ENCODE data around the gene TRIB2.
"Not testable (repeated sequence)": the region's sequence is repeated elsewhere in the genome, so short reads cannot be mapped to it uniquely, and the experiment has no call there.

TRIB2 gene

GRCh38 chr2:12716282-12717190 lies at the start of gene TRIB2:
Gene TRIB2, plus strand, starts transcription at chr2:12716936. Its CDS starts 1,372 bp downstream, at chr2:12718308.
- peak; percentile 89 for DNase-seq

- DNase-seq, result no peak
Measured at GRCh38 chr2:12669036-12669435, 47.7 kb upstream of the TRIB2 start.

DNA sequence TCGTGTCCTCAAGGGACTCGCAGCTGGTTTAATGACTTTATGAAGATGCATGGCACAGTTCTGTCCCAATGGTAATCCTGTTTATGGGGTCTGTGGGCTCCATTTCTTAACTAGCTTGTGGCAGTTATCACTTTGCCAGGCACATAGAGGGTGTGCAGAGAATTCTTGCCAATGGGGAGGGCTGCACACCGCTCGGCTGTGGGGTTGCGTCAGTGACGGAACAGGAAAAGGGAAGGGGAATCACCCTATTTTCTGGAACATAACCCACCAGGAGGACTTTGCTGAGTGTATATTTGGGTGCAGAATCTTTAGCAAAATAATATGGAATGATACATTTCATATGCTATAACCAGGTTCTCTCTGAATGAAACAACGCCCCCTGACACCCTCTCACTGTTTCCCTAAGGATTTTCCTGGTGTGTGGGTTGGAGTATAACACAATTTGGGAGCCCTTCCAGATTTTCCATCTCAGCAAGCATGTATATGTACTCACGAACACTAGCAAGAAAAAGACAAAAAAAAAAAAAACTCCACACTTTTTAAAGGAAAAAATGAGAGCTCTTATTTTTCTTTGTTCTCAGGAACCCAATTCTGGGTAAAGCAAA lies 43.9 kb upstream of the TRIB2 start:
- no peak for DNase-seq

DNA sequence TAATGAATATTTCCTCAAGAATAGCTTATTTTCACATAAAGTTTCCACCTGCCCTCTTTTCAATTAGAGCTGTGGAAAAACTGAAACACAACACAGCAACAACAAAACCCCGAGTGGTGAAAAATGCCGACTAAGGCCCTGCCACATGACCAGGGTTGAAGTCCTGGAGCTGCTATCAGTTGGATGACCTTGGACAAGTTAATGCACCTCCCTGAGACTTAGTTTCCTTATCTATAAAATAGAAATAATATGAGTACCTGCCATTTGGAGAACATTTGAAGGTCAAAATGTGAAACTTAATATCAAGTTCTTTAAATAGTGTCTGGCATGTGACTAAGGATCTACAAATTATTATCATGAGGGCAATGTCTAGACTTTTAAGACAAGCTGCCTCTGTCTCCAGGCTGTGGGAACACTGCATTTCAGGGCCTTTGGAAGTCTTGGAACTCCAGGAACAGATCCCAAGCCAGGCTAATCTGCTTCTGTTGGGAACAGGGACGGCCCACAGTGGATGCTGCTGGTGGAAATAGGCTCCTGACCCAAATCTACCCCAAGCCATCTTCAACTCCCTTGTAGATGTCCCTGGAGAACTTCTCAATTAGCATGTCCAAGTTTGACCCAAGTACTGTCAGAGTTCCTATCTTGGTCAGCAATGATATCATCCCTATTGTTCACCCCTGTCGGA lies 42.0 kb upstream of the TRIB2 start:
- DNase-seq, result no peak

GRCh38 chr2:12675352-12675795 lies 41.4 kb upstream of the TRIB2 start:
- DNase-seq, result no peak

DNA sequence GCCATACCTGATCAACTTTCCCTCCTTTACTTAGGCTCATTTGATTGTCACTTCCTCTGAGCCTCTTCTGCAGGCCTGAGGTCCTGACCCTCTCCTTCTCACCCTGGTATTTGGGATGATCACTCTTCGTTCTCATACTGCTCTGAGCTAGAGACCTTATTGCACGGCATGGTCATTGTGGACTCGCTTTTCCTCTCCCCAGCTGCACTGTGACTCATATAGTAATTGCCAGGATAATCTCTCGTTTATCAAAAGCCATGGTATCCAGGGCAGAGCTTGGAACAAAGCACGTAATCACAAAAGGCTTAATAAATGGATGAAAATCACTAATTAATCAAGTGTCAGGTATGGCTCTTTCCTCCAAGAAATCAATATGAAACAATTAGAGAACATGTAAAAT lies 40.9 kb upstream of the TRIB2 start:
- DNase-seq, result no peak

DNA sequence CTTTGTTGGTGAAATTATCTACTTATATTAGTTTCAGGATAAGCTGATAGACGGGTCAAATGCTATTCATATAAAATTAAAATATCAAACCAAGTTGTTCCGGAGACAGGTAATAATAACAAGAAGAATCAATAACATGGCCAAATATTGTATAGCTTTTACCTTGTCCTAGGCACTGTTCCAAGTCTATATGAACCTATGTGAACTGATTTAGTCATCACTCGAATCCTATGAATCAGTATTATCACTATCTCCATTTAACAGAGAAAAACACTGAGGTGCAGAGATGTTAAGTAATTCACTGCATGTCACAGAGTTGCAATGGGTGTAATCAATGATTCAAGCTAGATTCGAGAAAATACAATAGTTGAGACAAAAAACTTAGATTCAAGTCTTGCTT lies 40.0 kb upstream of the TRIB2 start:
- DNase-seq, result no peak

DNA sequence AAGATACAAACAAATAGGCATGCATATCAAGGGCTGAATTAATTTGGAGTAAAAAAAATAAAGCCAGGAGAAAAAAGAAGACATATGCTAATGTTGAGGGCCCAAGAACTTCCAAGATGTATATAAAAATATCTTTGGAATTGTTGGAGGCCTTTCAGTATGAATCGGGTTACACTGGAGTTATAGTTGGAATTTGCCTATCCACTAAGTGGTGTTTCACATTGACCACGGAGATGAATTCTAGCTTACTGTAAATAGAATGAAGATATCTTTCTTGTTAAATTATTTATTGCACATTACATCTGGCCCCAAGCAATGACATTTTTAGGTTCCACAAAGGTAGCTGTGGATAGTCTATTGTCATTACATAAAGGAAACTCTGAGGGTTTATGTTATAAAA lies 38.5 kb upstream of the TRIB2 start:
- DNase-seq, result no peak

- DNase-seq, result no peak
Measured at GRCh38 chr2:12679550-12680072, 37.1 kb upstream of the TRIB2 start.

DNA sequence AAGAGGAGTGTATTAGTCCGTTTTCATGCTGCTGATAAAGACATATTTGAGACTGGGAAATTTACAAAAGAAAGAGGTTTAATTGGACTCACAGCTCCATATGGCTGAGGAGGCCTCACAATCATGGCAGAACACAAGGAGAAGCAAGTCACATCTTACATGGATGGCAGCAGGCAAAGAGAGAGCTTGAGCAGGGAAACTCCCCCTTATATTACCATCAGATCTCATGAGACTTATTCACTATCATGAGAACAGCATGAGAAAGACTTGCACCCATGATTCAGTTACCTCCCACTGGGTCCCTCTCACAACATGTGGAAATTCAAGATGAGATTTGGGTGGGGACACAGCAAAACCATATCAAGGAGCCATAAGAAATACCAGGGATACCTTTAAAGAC lies 36.6 kb upstream of the TRIB2 start:
- DNase-seq, result not testable (repeated sequence)

GRCh38 chr2:12682017-12682416 lies 34.7 kb upstream of the TRIB2 start:
- DNase-seq, result no peak

DNA sequence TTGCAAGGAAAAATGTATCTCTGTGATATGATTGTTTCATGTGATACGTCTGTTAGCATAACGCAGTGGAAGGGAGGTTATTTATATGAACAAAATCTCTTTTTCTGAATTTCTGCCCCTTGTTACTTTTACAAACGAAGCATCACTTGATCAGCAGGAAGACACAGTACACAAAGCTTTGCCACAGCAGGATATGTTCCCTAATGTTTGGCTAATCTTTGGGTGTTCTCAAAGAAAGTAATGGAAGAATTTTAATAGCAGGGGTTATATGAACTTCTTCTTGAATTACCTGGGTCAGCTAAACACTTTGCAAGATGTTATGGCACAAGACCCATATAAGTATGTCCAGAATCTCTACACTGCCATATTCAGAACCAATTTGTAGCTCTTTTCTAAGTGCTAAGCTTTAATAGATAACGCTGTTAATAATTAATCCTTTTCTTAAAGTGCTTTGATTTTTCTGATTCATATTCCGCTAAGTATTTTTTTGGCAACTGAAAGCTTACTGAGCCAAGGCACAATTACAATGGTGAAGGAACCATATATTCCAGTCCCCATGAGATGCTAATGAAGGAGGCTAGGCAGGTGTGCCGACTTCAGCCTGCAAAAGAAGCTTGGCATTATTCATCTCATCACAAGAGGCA lies 33.2 kb upstream of the TRIB2 start:
- DNase-seq, result no peak

DNA sequence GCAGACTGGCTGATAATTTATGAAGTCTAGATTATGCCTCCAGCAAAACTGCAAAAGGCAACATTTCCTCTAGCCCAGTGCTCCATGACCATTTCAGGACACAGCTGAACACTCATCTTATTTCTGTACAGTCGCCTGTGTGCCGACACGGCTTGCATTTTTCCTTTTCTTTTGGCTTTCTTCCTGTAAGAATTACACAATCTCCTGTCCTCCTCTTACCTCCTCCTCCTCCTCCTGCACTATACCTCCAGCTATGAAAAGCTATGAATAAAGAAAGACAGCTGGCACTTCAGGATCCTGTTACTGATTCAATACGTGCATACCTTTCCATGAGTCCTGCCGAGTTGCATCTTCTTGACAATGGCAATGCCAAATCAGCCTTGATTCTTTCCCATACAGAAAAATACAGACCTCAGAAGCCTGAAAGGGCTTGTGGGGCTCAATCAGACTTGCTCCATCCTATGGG lies 32.2 kb upstream of the TRIB2 start:
- no peak for DNase-seq

- DNase-seq, result no peak
Measured at GRCh38 chr2:12685145-12685544, 31.6 kb upstream of the TRIB2 start.

DNA sequence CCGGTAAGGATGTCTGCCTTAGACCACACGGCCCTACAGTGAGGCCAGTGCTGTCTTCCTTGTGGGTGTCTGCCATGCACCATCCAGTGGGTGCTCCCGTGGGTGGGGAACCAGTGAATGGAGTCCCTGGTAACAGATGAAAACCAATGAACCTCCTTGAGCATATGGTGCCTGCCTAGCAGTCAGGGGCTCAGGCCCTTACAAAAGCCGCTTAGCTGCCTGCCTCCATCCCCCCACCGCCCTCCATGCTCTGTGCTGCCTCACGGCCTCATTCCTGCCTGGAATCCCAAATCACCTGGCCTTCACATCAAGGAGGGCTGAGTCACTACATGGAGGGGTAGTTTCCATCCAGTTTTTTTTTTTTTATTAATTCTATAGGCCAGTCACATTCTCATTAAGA lies 30.8 kb upstream of the TRIB2 start:
- DNase-seq, result no peak

DNA sequence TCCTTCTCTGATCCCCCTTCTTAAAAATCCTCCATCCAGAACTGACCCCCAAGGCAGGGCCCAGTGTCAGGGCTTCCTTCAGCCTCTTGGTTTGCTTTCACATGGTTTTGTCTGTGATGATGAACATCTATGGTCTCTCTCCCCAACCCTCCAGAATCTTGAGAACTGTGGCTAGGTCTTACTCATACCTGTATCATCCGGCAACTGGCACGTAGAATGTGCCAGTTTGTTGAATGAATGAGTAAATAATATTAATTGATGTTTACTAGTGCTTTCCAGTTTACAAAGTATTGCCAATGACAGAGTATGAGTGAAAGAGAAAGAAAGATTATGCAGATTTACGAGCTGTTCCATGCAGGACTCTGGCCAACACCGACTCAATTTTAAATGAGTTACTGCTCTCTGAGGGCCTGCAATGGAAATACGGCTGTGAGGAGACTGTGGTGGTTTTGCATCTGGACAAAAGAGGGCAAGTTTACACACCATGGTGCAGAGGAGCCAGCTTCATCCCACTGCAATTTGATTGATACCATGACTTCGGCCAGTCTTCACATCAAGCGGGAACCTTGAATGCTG lies 29.9 kb upstream of the TRIB2 start:
- DNase-seq, result no peak

GRCh38 chr2:12688091-12688490 lies 28.6 kb upstream of the TRIB2 start:
- no peak for DNase-seq

DNA sequence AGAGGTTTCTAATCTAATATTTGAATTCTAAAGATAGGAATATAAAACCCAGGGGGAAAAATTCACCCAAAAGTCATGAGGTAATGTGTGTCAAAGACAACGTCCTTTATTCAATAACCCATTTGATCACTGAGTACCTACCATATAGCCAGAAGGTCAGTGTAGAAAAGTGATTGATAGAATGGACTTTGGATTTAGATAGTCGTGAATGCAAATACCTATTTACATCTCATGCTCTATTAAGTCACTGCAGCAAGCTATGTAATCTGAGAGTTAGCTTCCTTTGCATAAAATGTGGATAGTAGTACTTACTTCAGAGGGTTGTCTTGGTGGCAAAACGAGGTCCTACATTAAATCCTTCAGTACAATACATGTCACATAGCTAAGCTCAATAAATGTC lies 27.8 kb upstream of the TRIB2 start:
- no peak for DNase-seq

GRCh38 chr2:12693509-12693908 lies 23.2 kb upstream of the TRIB2 start:
- DNase-seq, result no peak

DNA sequence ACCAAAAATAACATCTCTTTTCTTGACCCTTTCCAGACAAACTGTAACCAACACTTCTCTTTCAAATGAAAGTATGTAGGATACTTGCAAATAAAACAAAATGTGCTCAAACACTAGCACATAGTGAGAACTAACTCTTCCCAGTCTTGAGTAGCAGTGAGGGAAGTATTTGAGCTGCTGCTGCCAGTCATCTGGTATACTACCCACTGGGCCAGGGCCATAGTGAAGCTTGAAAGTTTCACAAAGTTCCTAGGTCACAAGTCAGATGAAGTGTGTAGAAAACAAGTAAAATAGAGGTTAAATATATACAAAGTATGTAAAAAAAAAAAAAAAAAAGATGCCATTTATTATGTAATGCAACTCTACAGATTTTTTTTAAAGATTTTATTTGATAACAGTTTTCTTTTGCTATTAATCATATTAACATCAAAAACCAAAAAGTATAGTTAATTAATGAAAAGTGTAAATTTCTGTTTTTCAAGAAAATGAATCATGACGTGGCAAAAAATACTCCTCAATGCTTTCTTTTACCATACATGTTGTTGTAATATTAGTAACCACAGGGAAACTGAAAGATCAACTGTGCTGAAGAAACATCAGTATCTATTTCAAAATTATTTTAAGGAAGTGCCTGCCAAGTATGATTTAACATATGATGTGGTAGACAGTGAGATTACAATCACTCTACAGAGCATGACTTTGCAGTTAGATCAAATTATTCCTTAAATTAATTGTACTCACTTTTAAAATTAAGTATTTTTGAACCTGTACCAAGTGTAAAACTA lies 21.6 kb upstream of the TRIB2 start:
- DNase-seq, result no peak

- no peak for DNase-seq
Measured at GRCh38 chr2:12697617-12698016, 19.1 kb upstream of the TRIB2 start.

DNA sequence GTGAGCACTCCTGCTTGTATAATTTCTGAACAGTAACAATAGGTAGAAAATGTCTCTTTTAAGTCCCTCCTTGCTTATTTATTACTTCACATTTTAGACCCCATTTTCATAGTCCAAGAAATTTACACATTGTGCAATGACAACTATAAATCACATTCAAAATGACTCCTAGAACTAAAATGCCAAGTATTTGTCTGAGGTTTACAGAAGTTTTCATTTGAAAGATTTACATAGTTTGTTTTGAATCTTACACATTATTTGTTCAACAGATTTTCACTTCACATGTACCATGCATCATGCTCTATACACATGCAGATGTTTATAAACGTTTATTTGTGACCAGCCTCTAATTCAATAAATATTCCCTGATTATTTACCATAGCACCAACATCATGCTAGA lies 15.7 kb upstream of the TRIB2 start:
- DNase-seq, result no peak

Measured in activated CD8-positive, alpha-beta memory T cell treated with anti-CD3 and anti-CD28 coated beads, Interleukin-2, amount 50 U/mL, for 4 hours (primary cell).